Progenitor cell of endocrine pancreas (in vitro differentiated cells): ENCODE data around the gene PROM1. TPM values are rescaled to one million over a fixed set of nuclear protein-coding genes. Genes with fewer than 3 reads are reported as not detected.

Experiments used
- DNase-seq: peaks from one replicate; pipeline ENCODE4 v3.0.0; 2021; ENCODE audit warnings: low spot score; ENCODE audit not compliant: unreplicated experiment
- H3K27ac Mint-ChIP-seq: 2 replicates; pipeline ENCODE4 v1.8.0; 2021; ENCODE audit warnings: mild to moderate bottlenecking, moderate library complexity, mixed read lengths
- H3K27me3 Mint-ChIP-seq: 2 replicates; pipeline ENCODE4 v1.8.0; 2021; ENCODE audit warnings: mixed read lengths
- H3K36me3 Mint-ChIP-seq: 2 replicates; pipeline ENCODE4 v1.8.0; 2022; ENCODE audit warnings: mixed read lengths; ENCODE audit not compliant: insufficient read depth
- H3K4me1 Mint-ChIP-seq: 2 replicates; pipeline ENCODE4 v1.8.0; 2021; ENCODE audit warnings: low read depth, mixed read lengths
- H3K4me3 Mint-ChIP-seq: 2 replicates; pipeline ENCODE4 v1.8.0; 2021; ENCODE audit warnings: low read depth, mild to moderate bottlenecking, moderate library complexity, mixed read lengths
- H3K9me3 Mint-ChIP-seq: 2 replicates; pipeline ENCODE4 v1.8.0; 2021; ENCODE audit warnings: low read depth, mixed read lengths
- CTCF ChIP-seq: fragments of 200-600 bp; sonication (generic); IDR thresholded peaks from one replicate; pipeline ENCODE4 v1.5.0; 2021; ENCODE audit warnings: antibody characterized with exemption, mild to moderate bottlenecking; ENCODE audit not compliant: unreplicated experiment
- total RNA-seq: library from RNA; stranded (reverse); gene quantifications from 2 replicates; pipeline ENCODE4 v1.2.1, GENCODE V29; 2021

Gene PROM1
- total RNA-seq, 1 donor from 2014 or later: 105 TPM

DNA sequence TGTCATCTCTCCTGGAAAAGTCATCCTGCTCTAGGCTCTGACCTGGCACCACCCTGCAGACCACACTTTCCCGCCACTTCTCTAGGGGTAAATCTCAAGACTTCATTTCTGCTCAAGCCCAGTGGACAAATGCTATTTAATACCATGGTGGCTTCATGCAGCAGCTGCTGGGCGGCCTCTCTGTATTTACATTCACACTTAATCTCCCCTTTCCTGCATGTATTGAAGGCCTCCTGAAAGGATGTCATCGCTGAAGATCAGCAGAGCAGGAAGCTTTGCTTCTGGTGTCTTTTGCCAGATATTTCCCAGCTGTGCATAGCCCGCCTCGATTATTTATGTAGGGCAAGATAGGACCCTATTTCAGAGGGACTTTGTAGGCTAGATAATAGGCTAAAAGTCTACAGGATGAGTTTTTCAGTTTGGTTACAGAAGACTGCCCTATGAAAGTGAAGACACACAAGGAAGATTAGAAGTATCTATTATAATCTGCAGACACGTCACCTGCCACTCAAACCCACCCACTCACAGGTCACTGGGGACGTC, 17.2 kb downstream of the PROM1 start:
- peaks cover 20% of the 10 kb centered on the region for H3K4me1 Mint-ChIP-seq
- no peak overlapping the region for H3K4me3 Mint-ChIP-seq
- no peak for DNase-seq
- H3K36me3 Mint-ChIP-seq: peaks cover 39% of the 10 kb centered on the region
- H3K27ac Mint-ChIP-seq: peak overlapping the region; percentile 89
- no peaks in the 10 kb centered on the region for H3K27me3 Mint-ChIP-seq
- no peak for TF ChIP-seq CTCF
- H3K9me3 Mint-ChIP-seq: peaks cover 12% of the 10 kb centered on the region

DNA sequence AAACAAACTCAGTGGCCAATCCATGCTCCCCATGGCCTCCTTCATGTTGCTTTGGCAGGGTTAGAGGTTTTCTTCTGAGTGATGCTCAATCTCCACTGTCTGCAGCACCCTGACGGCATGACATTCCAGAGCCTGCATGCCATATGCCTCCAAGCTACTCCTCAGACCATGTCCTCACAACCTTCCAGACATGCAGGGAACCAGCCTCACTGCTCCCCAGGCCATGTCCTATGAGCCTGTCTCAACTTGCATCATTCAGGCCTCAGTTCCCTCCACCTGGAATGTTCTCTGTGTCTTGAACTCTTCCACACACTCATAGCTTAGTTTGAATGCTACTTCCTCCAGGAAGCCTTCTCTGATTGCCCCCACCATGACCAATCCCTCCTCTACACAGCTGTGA, 18.8 kb downstream of the PROM1 start:
- Mint-ChIP-seq H3K27me3 (no peaks in the 10 kb centered on the region), H3K9me3 (peaks cover 12% of the 10 kb centered on the region), H3K4me3 (no peak overlapping the region), H3K36me3 (peaks cover 36% of the 10 kb centered on the region), H3K27ac (no peak overlapping the region), H3K4me1 (peaks cover 10% of the 10 kb centered on the region)
- DNase-seq: no peak
- TF ChIP-seq CTCF: no peak

- no peaks in the 10 kb centered on the region for H3K27me3 Mint-ChIP-seq
- H3K27ac Mint-ChIP-seq: no peak overlapping the region
- H3K36me3 Mint-ChIP-seq: peaks cover 31% of the 10 kb centered on the region
- no peak overlapping the region for H3K4me3 Mint-ChIP-seq
- no peak for DNase-seq
- H3K9me3 Mint-ChIP-seq: peaks cover 12% of the 10 kb centered on the region
- peaks cover 7% of the 10 kb centered on the region for H3K4me1 Mint-ChIP-seq
- no peak for TF ChIP-seq CTCF
These were observed 21.2 kb downstream of the PROM1 start for GRCh38 chr4:16062601-16063000.

DNA sequence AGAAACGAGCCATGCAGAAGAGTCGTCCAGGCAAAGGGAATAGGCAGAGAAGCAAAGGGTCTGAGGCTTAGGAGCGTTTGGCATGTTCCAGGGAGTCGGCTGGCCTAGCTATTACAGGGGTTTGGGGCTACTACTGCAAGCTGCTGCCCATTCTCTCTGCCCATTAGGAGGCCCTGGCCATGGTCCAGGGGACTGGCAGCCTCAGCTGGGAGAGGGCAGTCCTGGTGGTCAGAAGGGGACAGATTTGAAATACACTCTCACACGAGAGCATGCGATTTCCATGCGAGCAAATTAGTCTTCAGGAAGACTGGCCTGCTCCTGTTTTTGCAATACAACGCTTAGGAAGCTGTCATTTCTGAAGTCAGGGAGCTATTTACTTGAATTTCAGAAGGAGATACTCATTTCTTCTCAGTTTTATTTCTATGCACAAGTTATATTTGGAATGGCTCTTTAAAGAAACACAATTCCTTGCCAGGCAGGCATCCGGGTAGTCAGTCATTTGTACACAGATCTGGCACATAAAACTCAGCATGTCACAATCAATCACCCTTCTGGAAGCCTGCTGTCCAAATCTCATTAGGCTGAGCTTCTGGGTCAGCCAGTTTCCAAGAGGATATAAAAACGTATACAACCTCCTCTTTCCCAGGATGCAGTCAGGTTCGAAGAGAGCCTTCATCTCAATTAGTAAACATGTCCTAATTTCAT, 27.0 kb downstream of the PROM1 start:
- H3K27ac Mint-ChIP-seq: peak overlapping the region; percentile 76
- H3K27me3 Mint-ChIP-seq: no peaks in the 10 kb centered on the region
- no peak for DNase-seq
- H3K4me1 Mint-ChIP-seq: peaks cover 15% of the 10 kb centered on the region
- peaks cover 12% of the 10 kb centered on the region for H3K36me3 Mint-ChIP-seq
- no peaks in the 10 kb centered on the region for H3K9me3 Mint-ChIP-seq
- no peak for TF ChIP-seq CTCF
- H3K4me3 Mint-ChIP-seq: no peak overlapping the region

DNA sequence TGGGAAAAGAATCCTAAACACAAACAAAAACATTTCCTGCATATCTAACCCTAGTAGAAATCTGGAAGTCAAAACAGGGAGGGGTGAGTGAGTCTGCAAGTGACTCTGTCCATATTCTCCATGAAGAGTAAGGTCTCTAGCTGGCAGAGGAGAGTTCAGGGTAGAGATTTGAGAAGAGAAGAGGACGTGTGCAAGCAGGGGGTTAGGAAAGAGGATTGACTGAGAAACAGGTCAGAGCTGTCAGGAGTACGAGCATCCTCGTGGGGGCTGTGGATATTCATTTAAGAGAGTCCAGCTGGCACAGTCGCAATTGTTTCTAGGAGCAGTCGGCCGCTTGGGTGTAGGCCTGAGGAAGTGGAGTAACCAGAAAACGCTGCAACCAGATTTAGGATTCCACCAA, 27.9 kb downstream of the PROM1 start:
- DNase-seq: no peak
- H3K27me3 Mint-ChIP-seq: no peaks in the 10 kb centered on the region
- no peaks in the 10 kb centered on the region for H3K9me3 Mint-ChIP-seq
- no peak overlapping the region for H3K27ac Mint-ChIP-seq
- H3K4me1 Mint-ChIP-seq: peaks cover 15% of the 10 kb centered on the region
- peaks cover 7% of the 10 kb centered on the region for H3K36me3 Mint-ChIP-seq
- TF ChIP-seq CTCF: no peak
- H3K4me3 Mint-ChIP-seq: no peak overlapping the region
